GM18505 (cell line): ENCODE data around the gene RET.

ENCODE experiments used
- ATAC-seq: cut with Tn5 transposase; IDR thresholded peaks from one replicate; pipeline ENCODE4 v1.9.1; 2021; ENCODE audit not compliant: unreplicated experiment
- POLR2A ChIP-seq: IDR thresholded peaks from 4 replicates; pipeline ENCODE4 v1.6.1; 2011; ENCODE audit warnings: borderline replicate concordance; ENCODE audit not compliant: insufficient read depth, insufficient read length; ENCODE audit errors: extremely low read depth

RET gene

GRCh38 chr10:43073191-43073590 is 3.7 kb upstream of the RET start:
- ATAC-seq = no peak
- TF ChIP-seq POLR2A = no peak

DNA sequence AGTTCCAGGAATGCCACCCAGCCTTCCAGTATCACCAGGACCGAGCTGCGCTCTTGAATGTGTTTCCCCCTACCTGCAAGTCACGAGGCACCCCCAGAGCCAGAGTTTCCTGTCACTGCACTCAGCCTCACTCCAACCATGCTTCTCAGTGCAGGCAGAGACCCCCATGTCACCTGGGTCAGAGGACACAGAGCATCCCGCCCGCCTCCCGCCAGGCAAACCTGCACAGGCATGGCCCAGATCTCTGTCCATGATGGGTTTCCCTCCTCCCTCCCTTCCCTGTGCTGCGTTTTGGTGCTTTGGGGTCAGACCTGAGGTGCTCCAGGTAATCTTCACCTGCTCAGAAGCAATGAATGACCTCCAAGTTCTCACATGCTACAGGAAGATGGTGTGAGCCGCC is 3.1 kb upstream of the RET start:
- ATAC-seq = no peak
- no peak for TF ChIP-seq POLR2A

- no peak for ATAC-seq
- no peak for TF ChIP-seq POLR2A
Observed at GRCh38 chr10:43074409-43074808, 2.5 kb upstream of the RET start.

GRCh38 chr10:43074827-43075611 is 1.9 kb upstream of the RET start:
- no peak for ATAC-seq
- TF ChIP-seq POLR2A = no peak

DNA sequence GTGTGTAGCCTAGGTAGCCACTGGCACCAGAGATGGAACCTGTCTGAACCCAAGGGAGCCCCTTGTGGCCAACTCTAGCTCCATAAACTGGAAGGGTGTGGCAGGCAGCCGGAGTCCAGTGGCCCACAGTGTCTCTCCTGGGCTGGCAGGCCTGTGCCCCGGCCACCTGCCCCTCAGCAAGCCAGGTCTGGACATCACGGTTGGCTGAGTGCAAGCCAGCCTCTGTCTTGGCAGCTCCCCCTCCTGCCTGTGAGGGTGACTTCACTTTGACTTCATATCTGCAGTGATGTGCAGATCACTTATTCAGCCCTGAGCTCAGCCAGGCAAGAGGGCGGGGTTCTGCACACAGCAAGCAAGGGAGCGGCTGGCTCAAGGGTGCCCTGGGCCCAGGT is 1.3 kb upstream of the RET start:
- no peak for ATAC-seq
- no peak for TF ChIP-seq POLR2A

DNA sequence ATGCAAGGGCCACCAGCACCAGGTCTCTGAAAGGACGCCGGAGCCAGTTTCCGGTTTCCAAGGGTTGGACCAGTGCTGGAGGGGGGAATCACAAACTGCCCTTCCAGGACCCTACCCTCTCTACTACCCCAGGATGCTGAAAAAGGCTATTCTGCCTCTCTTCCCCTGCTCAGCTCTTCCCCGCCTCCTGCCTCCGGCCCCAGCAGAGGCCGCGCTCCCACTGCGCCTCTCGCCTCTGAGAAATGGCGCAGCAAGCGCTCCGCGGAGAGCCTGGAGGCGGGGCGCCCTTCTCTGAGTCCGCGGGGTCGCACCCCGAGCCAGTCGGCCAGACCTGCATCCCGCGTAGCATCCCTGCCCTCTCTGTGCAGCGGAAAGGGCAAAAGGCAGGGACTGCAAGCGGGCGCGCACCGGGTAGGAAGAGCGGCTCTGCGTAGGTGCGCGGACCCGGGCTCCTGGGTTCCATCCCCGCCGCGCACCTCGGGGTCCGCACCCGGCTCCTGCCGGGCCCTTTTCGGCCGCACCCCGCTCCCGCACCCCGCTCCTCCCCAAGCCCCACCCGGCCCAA is 476 bp upstream of the RET start:
- TF ChIP-seq POLR2A = no peak
- ATAC-seq = no peak

- no peak for TF ChIP-seq POLR2A
- ATAC-seq = no peak
Observed at GRCh38 chr10:43077421-43078171, 727 bp downstream of the RET start.

GRCh38 chr10:43078175-43078985 is 1.5 kb downstream of the RET start:
- ATAC-seq = no peak
- no peak for TF ChIP-seq POLR2A

- no peak for TF ChIP-seq POLR2A
- ATAC-seq = no peak
Observed at GRCh38 chr10:43078986-43079273, 2.1 kb downstream of the RET start.

- ATAC-seq = no peak
- no peak for TF ChIP-seq POLR2A
Observed at GRCh38 chr10:43079856-43080255, 3.0 kb downstream of the RET start.

- ATAC-seq = no peak
Observed at GRCh38 chr10:43082087-43082486, 5.2 kb downstream of the RET start.

DNA sequence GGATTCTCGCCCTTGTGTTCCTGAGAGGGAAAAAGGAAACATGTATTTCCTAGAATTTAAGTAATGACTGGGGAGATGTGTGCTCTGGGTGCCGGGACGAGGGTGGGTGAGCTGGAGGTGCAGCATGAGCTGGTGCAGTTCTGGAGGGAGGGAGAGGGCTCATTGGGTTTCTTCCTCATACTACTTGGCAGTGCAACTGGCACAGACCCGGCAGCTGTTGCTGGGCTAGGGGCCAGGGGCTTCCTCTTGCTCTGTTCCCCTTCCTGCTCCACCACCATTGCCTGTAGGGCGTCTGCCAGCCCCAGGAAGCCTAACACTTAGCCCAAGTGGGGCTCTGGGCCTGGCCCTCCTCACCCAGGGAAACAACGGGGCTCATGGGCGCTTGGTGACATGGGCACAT is 5.9 kb downstream of the RET start:
- no peak for ATAC-seq
- no peak for TF ChIP-seq POLR2A

More at GRCh38 chr10:43082087-43082486, 5.2 kb downstream of the RET start:
- no peak for TF ChIP-seq POLR2A

GRCh38 chr10:43083764-43084163 is 6.9 kb downstream of the RET start:
- no peak for TF ChIP-seq POLR2A
- ATAC-seq = no peak
